GM13976 (cell line): ENCODE results near the gene ATAD2B.

Experiments used
- DNase-seq: peaks from one replicate; pipeline ENCODE4 v3.0.0; 2012; ENCODE audit warnings: low spot score
- CTCF ChIP-seq: IDR thresholded peaks from 2 replicates; pipeline ENCODE4 v1.5.1; 2012; ENCODE audit warnings: borderline replicate concordance, mild to moderate bottlenecking; ENCODE audit not compliant: insufficient read depth; ENCODE audit errors: extremely low read depth, missing control alignments, control extremely low read depth
- in situ Hi-C: fragments of 300-500 bp; cut with MboI; formaldehyde crosslinking; loops from one replicate; pipeline ENCODE4 v1.12.0; 2022; ENCODE audit warnings: low sequenced_read_pairs, mixed read lengths, inconsistent platforms; ENCODE audit not compliant: unreplicated experiment

Gene ATAD2B

GRCh38 chr2:23828256-23828980 is 98.5 kb downstream of the ATAD2B start:
- in situ Hi-C loops = loop anchor here (10.0 kb wide), 1 partner anchor 236 kb away; no protein-coding TSS in a partner anchor
- no peak for DNase-seq

GRCh38 chr2:23827287-23827686 is 99.6 kb downstream of the ATAD2B start:
- DNase-seq = no peak
- in situ Hi-C loops = loop anchor here (10.0 kb wide), 1 partner anchor 238 kb away; no protein-coding TSS in a partner anchor
- TF ChIP-seq CTCF = no peak

More at GRCh38 chr2:23828256-23828980, 98.5 kb downstream of the ATAD2B start:
- TF ChIP-seq CTCF = no peak

GRCh38 chr2:23826771-23827170 is 100.2 kb downstream of the ATAD2B start:
- DNase-seq = no peak
- TF ChIP-seq CTCF = no peak
- in situ Hi-C loops = loop anchor here (10.0 kb wide), 1 partner anchor 238 kb away; no protein-coding TSS in a partner anchor

- in situ Hi-C loops = loop anchor here (10.0 kb wide), 1 partner anchor 239 kb away; no protein-coding TSS in a partner anchor
- TF ChIP-seq CTCF = no peak
- no peak for DNase-seq
Measured at GRCh38 chr2:23826040-23826439, 100.9 kb downstream of the ATAD2B start.

GRCh38 chr2:23824777-23825212 is 102.1 kb downstream of the ATAD2B start:
- peak; percentile 64 for TF ChIP-seq CTCF
- in situ Hi-C loops = loop anchor here (10.0 kb wide), 1 partner anchor 240 kb away; no protein-coding TSS in a partner anchor
- peak; percentile 57 for DNase-seq

GRCh38 chr2:23823863-23824262 is 103.1 kb downstream of the ATAD2B start:
- TF ChIP-seq CTCF = no peak
- no peak for DNase-seq
- in situ Hi-C loops = loop anchor here (10.0 kb wide), 1 partner anchor 241 kb away; no protein-coding TSS in a partner anchor
